Measurements from ENCODE around the gene TMEM120B.
"Not testable (repeated sequence)": the region's sequence is repeated elsewhere in the genome, so short reads cannot be mapped to it uniquely, and the experiment has no call there.

The TMEM120B gene

DNA sequence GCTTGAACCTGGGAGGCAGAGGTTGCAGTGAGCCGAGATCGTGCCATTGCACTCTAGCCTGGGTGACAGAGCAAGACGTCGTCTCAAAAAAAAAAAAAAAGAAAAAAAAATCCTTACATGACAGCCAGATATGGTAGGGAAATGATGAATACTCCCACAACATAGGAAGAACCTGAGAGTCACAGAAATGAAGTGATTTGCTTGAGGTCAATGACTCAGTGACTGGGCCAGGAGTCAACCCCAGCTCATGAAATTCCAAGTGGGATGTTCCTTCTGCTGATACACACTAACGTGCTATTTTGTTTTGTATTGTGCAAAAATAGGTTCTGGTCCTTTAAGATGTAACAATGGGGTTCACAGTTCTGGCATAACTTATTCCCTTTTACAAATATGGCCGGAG is 71.9 kb downstream of the TMEM120B start:
- TF ChIP-seq, protein P1, sequence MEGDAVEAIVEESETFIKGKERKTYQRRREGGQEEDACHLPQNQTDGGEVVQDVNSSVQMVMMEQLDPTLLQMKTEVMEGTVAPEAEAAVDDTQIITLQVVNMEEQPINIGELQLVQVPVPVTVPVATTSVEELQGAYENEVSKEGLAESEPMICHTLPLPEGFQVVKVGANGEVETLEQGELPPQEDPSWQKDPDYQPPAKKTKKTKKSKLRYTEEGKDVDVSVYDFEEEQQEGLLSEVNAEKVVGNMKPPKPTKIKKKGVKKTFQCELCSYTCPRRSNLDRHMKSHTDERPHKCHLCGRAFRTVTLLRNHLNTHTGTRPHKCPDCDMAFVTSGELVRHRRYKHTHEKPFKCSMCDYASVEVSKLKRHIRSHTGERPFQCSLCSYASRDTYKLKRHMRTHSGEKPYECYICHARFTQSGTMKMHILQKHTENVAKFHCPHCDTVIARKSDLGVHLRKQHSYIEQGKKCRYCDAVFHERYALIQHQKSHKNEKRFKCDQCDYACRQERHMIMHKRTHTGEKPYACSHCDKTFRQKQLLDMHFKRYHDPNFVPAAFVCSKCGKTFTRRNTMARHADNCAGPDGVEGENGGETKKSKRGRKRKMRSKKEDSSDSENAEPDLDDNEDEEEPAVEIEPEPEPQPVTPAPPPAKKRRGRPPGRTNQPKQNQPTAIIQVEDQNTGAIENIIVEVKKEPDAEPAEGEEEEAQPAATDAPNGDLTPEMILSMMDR (IDR thresholded peaks at IDR 0.05), result no peak
- TF ChIP-seq ZFX (IDR thresholded peaks at IDR 0.05; ENCODE audit: borderline replicate concordance), result no peak
- H3K27ac ChIP-seq, result 0 out of 2 replicates have a peak overlapping the region, but pooled peaks have one; percentile 43

- peak overlapping the region; percentile 43 for H3K27ac ChIP-seq
- no peak for TF ChIP-seq ZFX (IDR thresholded peaks at IDR 0.05; ENCODE audit: borderline replicate concordance)
- TF ChIP-seq, protein P1 (IDR thresholded peaks at IDR 0.05), result no peak
Measured at GRCh38 chr12:121786440-121786825, 73.9 kb downstream of the TMEM120B start.

DNA sequence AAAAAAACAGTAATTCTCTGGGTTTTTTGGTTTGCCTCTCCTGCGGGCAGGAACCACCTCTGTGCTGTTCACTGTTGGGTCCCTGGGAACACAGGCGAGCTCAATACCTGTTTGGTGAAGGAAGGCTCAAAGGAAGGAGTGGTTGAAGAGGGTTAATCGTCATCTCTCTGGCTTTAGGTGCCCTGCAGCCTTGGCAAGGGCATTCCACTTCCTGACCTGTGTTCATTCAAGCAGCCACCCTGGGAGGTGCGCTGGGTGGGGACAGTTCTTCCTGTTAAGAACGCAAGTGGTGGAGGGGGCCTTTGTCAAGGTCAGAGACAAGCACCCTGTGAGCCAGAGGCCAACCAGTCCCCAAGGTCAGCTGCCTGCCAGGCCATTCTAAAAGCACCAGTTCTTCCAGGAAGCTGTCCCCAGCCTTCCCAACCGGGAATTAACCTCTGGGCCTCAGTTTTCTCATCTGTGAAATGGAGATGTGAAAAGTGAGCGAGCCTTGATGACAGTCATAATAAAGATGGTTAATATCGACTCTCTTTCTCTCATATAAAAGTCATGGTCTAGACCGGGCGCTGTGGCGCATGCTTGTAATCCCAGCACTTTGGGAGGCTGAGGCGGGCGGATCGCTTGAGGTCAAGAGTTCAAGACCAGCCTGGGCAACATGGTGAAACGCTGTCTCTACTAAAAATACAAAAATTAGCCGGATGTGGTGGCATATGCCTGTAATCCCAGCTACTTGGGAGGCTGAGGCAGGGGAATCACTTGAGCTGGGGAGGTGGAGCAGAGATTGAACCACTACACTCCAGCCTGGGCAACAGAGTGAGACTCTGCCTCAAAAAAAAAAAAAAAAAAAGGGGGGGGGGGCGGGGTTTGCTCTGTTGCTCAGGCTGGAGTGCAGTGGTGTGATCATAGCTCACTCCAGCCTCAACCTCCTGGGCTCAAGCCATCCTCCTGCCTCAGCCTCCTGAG is 74.8 kb downstream of the TMEM120B start:
- H3K27ac ChIP-seq, result peak overlapping the region; percentile 43; the same call in 1 of the 2 replicates
- TF ChIP-seq ZFX (IDR thresholded peaks at IDR 0.05; ENCODE audit: borderline replicate concordance), result no peak
- TF ChIP-seq, protein P1 (IDR thresholded peaks at IDR 0.05), result no peak

GRCh38 chr12:121788176-121788818 is 75.7 kb downstream of the TMEM120B start:
- no peak for TF ChIP-seq ZFX (IDR thresholded peaks at IDR 0.05; ENCODE audit: borderline replicate concordance)
- TF ChIP-seq, protein P1 (IDR thresholded peaks at IDR 0.05), result no peak
- no peak overlapping the region for H3K27ac ChIP-seq

GRCh38 chr12:121789233-121789781 is 76.8 kb downstream of the TMEM120B start:
- H3K27ac ChIP-seq, result no peak overlapping the region
- TF ChIP-seq, protein P1 (IDR thresholded peaks at IDR 0.05), result no peak
- TF ChIP-seq ZFX (IDR thresholded peaks at IDR 0.05; ENCODE audit: borderline replicate concordance), result no peak

DNA sequence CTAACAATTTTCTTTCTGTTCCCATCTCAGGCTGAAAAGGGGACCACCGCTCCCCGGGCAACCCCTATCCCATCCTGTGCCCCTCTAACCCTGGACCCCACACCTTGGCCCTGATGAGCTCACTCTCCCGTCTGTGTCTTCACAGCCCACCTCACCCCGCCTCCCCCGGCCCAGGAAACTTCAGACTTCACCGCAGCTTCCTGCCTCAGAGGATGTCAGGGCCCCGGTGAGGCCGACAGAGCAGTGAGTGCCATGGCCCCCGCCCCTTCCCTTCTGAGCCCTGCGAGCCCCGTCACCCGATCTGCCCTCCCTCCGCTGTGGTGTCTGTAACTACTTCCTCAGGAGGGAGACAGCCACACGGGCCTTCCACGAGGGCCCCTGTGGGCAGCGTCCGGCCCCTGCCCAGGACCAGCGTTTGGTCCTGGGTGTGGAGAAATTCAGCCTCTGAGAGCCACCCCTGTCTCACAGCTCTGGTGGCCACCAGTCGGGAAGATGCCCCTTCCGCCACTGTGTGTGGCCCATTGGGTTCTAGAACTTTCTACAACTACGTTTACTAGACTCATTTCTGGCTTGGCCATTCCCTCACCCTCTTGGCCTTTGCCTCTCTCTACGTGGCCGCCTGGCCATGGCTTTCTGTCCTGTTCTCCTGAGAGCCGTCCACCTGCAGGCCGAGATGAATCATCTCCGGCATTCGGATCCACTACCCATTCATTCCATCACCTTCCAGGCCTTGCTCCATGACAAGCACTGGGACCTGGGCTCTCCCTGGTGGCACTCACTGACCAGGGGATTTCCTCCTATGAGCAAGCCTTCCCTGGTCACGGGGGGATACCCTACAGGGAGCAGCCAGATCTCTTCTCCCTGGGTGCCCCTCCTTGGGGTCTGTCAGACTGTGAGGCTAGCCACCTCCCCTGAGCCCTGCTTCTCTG is 77.5 kb downstream of the TMEM120B start:
- no peak overlapping the region for H3K27ac ChIP-seq
- no peak for TF ChIP-seq ZFX (IDR thresholded peaks at IDR 0.05; ENCODE audit: borderline replicate concordance)
- TF ChIP-seq, protein P1 (IDR thresholded peaks at IDR 0.05), result no peak

DNA sequence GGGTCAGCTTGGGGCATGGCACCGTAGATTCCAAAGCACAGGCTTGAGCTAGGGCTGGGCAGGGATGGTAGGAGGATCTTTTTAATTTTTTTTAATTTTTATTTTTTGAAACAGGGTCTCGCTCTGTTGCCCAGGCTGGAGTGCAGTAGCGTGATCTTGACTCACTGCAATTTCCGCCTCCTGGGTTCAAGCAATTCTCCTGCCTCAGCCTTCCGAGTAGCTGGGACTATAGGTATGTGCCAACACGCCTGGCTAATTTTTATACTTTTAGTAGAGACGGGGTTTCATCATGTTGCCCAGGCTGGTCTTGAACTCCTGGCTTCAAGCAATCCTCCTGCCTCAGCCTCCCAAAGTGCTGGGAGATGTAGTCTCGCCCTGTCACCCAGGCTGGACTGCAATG is 78.2 kb downstream of the TMEM120B start:
- H3K27ac ChIP-seq, result not testable (repeated sequence)

Measured in 22Rv1 (cell line).